ENCODE measurements around the gene PRKG1.
A peak's percentile ranks its signal among the peaks of the same experiment; 100 is the strongest.

The PRKG1 gene

GRCh38 chr10:51861051-51861450 is 786.8 kb downstream of the PRKG1 start:
- no peak for DNase-seq (ENCODE audit: low read depth in 1 of 2, low spot score in 1 of 2)

- no peak for DNase-seq (ENCODE audit: low read depth in 1 of 2, low spot score in 1 of 2)
These were observed 787.4 kb downstream of the PRKG1 start for GRCh38 chr10:51861731-51862130.

- no peak for DNase-seq (ENCODE audit: low read depth in 1 of 2, low spot score in 1 of 2)
These were observed 787.9 kb downstream of the PRKG1 start for GRCh38 chr10:51862149-51862548.

GRCh38 chr10:51867956-51868355 is 793.7 kb downstream of the PRKG1 start:
- DNase-seq (ENCODE audit: low read depth in 1 of 2, low spot score in 1 of 2), result no peak

- DNase-seq (ENCODE audit: low read depth in 1 of 2, low spot score in 1 of 2), result no peak
These were observed 799.8 kb downstream of the PRKG1 start for GRCh38 chr10:51874131-51874530.

- DNase-seq (ENCODE audit: low read depth in 1 of 2, low spot score in 1 of 2), result no peak
These were observed 801.3 kb downstream of the PRKG1 start for GRCh38 chr10:51875610-51876009.

GRCh38 chr10:51876503-51876902 is 802.2 kb downstream of the PRKG1 start:
- no peak for DNase-seq (ENCODE audit: low read depth in 1 of 2, low spot score in 1 of 2)

GRCh38 chr10:51876979-51877378 is 802.7 kb downstream of the PRKG1 start:
- DNase-seq (ENCODE audit: low read depth in 1 of 2, low spot score in 1 of 2), result no peak

GRCh38 chr10:51877636-51878035 is 803.3 kb downstream of the PRKG1 start:
- DNase-seq (ENCODE audit: low read depth in 1 of 2, low spot score in 1 of 2), result no peak

GRCh38 chr10:51878695-51879094 is 804.4 kb downstream of the PRKG1 start:
- no peak for DNase-seq (ENCODE audit: low read depth in 1 of 2, low spot score in 1 of 2)

GRCh38 chr10:51879238-51879637 is 805.0 kb downstream of the PRKG1 start:
- DNase-seq (ENCODE audit: low read depth in 1 of 2, low spot score in 1 of 2), result peak in 1 of 2 donors; percentile 6

- no peak for DNase-seq (ENCODE audit: low read depth in 1 of 2, low spot score in 1 of 2)
These were observed 806.9 kb downstream of the PRKG1 start for GRCh38 chr10:51881213-51881612.

- no peak for DNase-seq (ENCODE audit: low read depth in 1 of 2, low spot score in 1 of 2)
These were observed 812.3 kb downstream of the PRKG1 start for GRCh38 chr10:51886438-51887068.

- no peak for DNase-seq (ENCODE audit: low read depth in 1 of 2, low spot score in 1 of 2)
These were observed 814.0 kb downstream of the PRKG1 start for GRCh38 chr10:51888263-51888662.

- no peak for DNase-seq (ENCODE audit: low read depth in 1 of 2, low spot score in 1 of 2)
These were observed 818.0 kb downstream of the PRKG1 start for GRCh38 chr10:51892313-51892712.

- DNase-seq (ENCODE audit: low read depth in 1 of 2, low spot score in 1 of 2), result no peak
These were observed 818.8 kb downstream of the PRKG1 start for GRCh38 chr10:51892965-51893658.

GRCh38 chr10:51894771-51895578 is 820.7 kb downstream of the PRKG1 start:
- DNase-seq (ENCODE audit: low read depth in 1 of 2, low spot score in 1 of 2), result no peak

- no peak for DNase-seq (ENCODE audit: low read depth in 1 of 2, low spot score in 1 of 2)
These were observed 822.6 kb downstream of the PRKG1 start for GRCh38 chr10:51896849-51897248.

- no peak for DNase-seq (ENCODE audit: low read depth in 1 of 2, low spot score in 1 of 2)
These were observed 823.3 kb downstream of the PRKG1 start for GRCh38 chr10:51897560-51897959.

GRCh38 chr10:51900180-51900579 is 825.9 kb downstream of the PRKG1 start:
- no peak for DNase-seq (ENCODE audit: low read depth in 1 of 2, low spot score in 1 of 2)

GRCh38 chr10:51903675-51904074 is 829.4 kb downstream of the PRKG1 start:
- no peak for DNase-seq (ENCODE audit: low read depth in 1 of 2, low spot score in 1 of 2)

GRCh38 chr10:51905032-51905431 is 830.7 kb downstream of the PRKG1 start:
- no peak for DNase-seq (ENCODE audit: low read depth in 1 of 2, low spot score in 1 of 2)

Data from activated CD4-positive, alpha-beta T cell treated with anti-CD3 and anti-CD28 coated beads, Interleukin-2, amount 50 U/mL, for 24 hours (primary cell).